IMR-90 (cell line): ENCODE results near the gene EXOC2. TPM values are rescaled to one million over a fixed set of nuclear protein-coding genes. Genes with fewer than 3 reads are reported as not detected.

ENCODE experiments used
- ATAC-seq: fragments of 200-7000 bp; cut with Tn5 transposase; 2 replicates; pipeline ENCODE4 v1.9.1; 2020; ENCODE audit warnings: low read depth, mild to moderate bottlenecking, moderate library complexity
- BruUV-seq: library from RNA; stranded (reverse); fragments of 400-500 nt; replicated peaks from 2 replicates; lab custom pipeline; 2021; lab: Mats Ljungman, UMichigan
- CTCF ChIA-PET: fragments of 300-600 bp; formaldehyde crosslinking; extraction: SDS; loops from one replicate; lab custom pipeline; 2021; ENCODE audit warnings: antibody characterized with exemption; lab: Yijun Ruan, JAX
- POLR2A ChIA-PET: fragments of 300-600 bp; sonication (Branson Sonifier 250); formaldehyde crosslinking; loops from one replicate; lab custom pipeline; 2022; ENCODE audit warnings: antibody characterized with exemption; ENCODE audit not compliant: unreplicated experiment; lab: Charles Lee
- DNase-seq: peaks from one replicate; pipeline ENCODE4 v3.0.0; 2013
- H2AFZ ChIP-seq: replicated peaks from 2 replicates; pipeline ENCODE3; 2013; ENCODE audit warnings: low read length, mild to moderate bottlenecking; ENCODE audit not compliant: poor library complexity
- H2AK5ac ChIP-seq: 2 replicates; pipeline ENCODE4 v1.6.1; 2013; ENCODE audit warnings: low read depth, low read length, inconsistent platforms
- H2AK9ac ChIP-seq: replicated peaks from 2 replicates; pipeline ENCODE3; 2013; ENCODE audit warnings: mild to moderate bottlenecking, low read depth, low read length, moderate library complexity; ENCODE audit not compliant: poor library complexity
- H2BK120ac ChIP-seq: 2 replicates; pipeline ENCODE4 v1.6.1; 2013; ENCODE audit warnings: low read depth, low read length, inconsistent platforms
- H2BK15ac ChIP-seq: 3 replicates; pipeline ENCODE4 v1.6.1; 2013; ENCODE audit warnings: low read depth, low read length, inconsistent platforms
- H2BK20ac ChIP-seq: 2 replicates; pipeline ENCODE4 v1.6.1; 2013; ENCODE audit warnings: low read depth, mild to moderate bottlenecking, inconsistent platforms, low read length, moderate library complexity
- H2BK5ac ChIP-seq: 2 replicates; pipeline ENCODE4 v1.6.1; 2013; ENCODE audit warnings: mild to moderate bottlenecking, low read depth, low read length, inconsistent platforms; ENCODE audit not compliant: poor library complexity, severe bottlenecking
- H3K14ac ChIP-seq: replicated peaks from 2 replicates; pipeline ENCODE4 v1.6.1; 2013; ENCODE audit warnings: low read depth, low read length, inconsistent platforms
- H3K18ac ChIP-seq: 2 replicates; pipeline ENCODE4 v1.6.1; 2013; ENCODE audit warnings: low read depth, low read length, control low read depth
- H3K23ac ChIP-seq: 2 replicates; pipeline ENCODE4 v1.6.1; 2013; ENCODE audit warnings: low read depth, low read length, inconsistent platforms
- H3K27ac ChIP-seq: 2 replicates; pipeline ENCODE4 v1.5.1; 2013; ENCODE audit warnings: mild to moderate bottlenecking, control low read depth, low read length; ENCODE audit not compliant: insufficient read depth
- H3K27me3 ChIP-seq: 2 replicates; pipeline ENCODE4 v1.6.1; 2013; ENCODE audit warnings: low read length; ENCODE audit not compliant: control insufficient read depth, insufficient read depth
- H3K36me3 ChIP-seq: 2 replicates; pipeline ENCODE4 v1.6.1; 2013; ENCODE audit warnings: low read length, mixed read lengths; ENCODE audit not compliant: control insufficient read depth, insufficient read depth
- H3K4ac ChIP-seq: 2 replicates; pipeline ENCODE4 v1.6.1; 2013; ENCODE audit warnings: low read depth, low read length, inconsistent platforms
- H3K4me1 ChIP-seq: 2 replicates; pipeline ENCODE4 v1.6.1; 2013; ENCODE audit warnings: low read length, mixed read lengths; ENCODE audit not compliant: control insufficient read depth, insufficient read depth
- H3K4me2 ChIP-seq: 2 replicates; pipeline ENCODE4 v1.6.1; 2013; ENCODE audit warnings: low read depth, mild to moderate bottlenecking, control low read depth, low read length, moderate library complexity
- H3K4me3 ChIP-seq: 2 replicates; pipeline ENCODE4 v1.5.1; 2013; ENCODE audit warnings: low read depth, mild to moderate bottlenecking, control low read depth, low read length, moderate library complexity; ENCODE audit not compliant: insufficient read depth
- H3K56ac ChIP-seq: 2 replicates; pipeline ENCODE4 v1.6.1; 2013; ENCODE audit warnings: low read length, inconsistent platforms; ENCODE audit not compliant: insufficient read depth; ENCODE audit errors: extremely low read depth
- H3K79me1 ChIP-seq, 2 experiments: 2 replicates each; pipeline ENCODE4 v1.6.1; 2013; ENCODE audit warnings: low read length in 2 of 2, inconsistent platforms in 1 of 2, low read depth in 1 of 2
- H3K9ac ChIP-seq: 2 replicates; pipeline ENCODE4 v1.6.1; 2013; ENCODE audit warnings: low read depth, low read length, control low read depth
- H3K9me1 ChIP-seq: 2 replicates; pipeline ENCODE4 v1.6.1; 2013; ENCODE audit warnings: low read length, inconsistent platforms; ENCODE audit not compliant: insufficient read depth
- H3K9me3 ChIP-seq: 2 replicates; pipeline ENCODE4 v1.6.1; 2013; ENCODE audit warnings: low read length; ENCODE audit not compliant: control insufficient read depth, insufficient read depth
- H4K20me1 ChIP-seq: 2 replicates; pipeline ENCODE4 v1.6.1; 2013; ENCODE audit warnings: low read length, inconsistent platforms; ENCODE audit not compliant: insufficient read depth
- H4K5ac ChIP-seq: 2 replicates; pipeline ENCODE4 v1.6.1; 2013; ENCODE audit warnings: mild to moderate bottlenecking, low read depth, low read length, control low read depth
- H4K8ac ChIP-seq, 2 experiments: 2 replicates each; pipeline ENCODE4 v1.6.1; 2013; ENCODE audit warnings: low read depth in 2 of 2, low read length in 2 of 2, control low read depth in 1 of 2, inconsistent platforms in 1 of 2
- H4K91ac ChIP-seq: 2 replicates; pipeline ENCODE4 v1.6.1; 2013; ENCODE audit warnings: low read depth, low read length, inconsistent platforms; ENCODE audit not compliant: insufficient read depth
- BHLHE40 ChIP-seq: fragments of 150-350 bp; IDR thresholded peaks from 2 replicates; pipeline ENCODE4 v1.6.1; 2016; ENCODE audit warnings: mild to moderate bottlenecking, low read depth, low read length
- CEBPB ChIP-seq: IDR thresholded peaks from 2 replicates; pipeline ENCODE4 v1.6.1; 2012; ENCODE audit warnings: low read depth, low read length, improper control_type of control experiment
- FOS ChIP-seq: fragments of 150-350 bp; IDR thresholded peaks from 2 replicates; pipeline ENCODE4 v1.6.1; 2016; ENCODE audit warnings: low read depth, low read length
- MAFK ChIP-seq: IDR thresholded peaks from 2 replicates; pipeline ENCODE4 v1.6.1; 2012; ENCODE audit warnings: low read depth, low read length, improper control_type of control experiment
- MAZ ChIP-seq: IDR thresholded peaks from 2 replicates; pipeline ENCODE4 v1.6.1; 2012; ENCODE audit warnings: low read depth, mild to moderate bottlenecking, low read length, improper control_type of control experiment, moderate library complexity, borderline replicate concordance
- NFE2L2 ChIP-seq: fragments of 150-350 bp; IDR thresholded peaks from 2 replicates; pipeline ENCODE4 v1.6.1; 2016; ENCODE audit warnings: low read depth, mild to moderate bottlenecking, low read length
- POLR2A ChIP-seq: IDR thresholded peaks from 2 replicates; pipeline ENCODE4 v1.6.1; 2012; ENCODE audit warnings: mild to moderate bottlenecking, low read depth, low read length
- RAD21 ChIP-seq: IDR thresholded peaks from 2 replicates; pipeline ENCODE4 v1.6.1; 2012; ENCODE audit warnings: low read length, improper control_type of control experiment
- USF2 ChIP-seq: fragments of 150-350 bp; IDR thresholded peaks from 2 replicates; pipeline ENCODE4 v1.6.1; 2017; ENCODE audit warnings: mild to moderate bottlenecking, antibody characterized with exemption, low read length, low read depth
- WGBS, 2 experiments: methylation state at CpG; one replicate each; pipeline versions ENCODE4 v1.1.5 to v1.1.7; 2013; ENCODE audit warnings: missing lambda C conversion rate in 2 of 2; ENCODE audit not compliant: insufficient read length in 1 of 2; ENCODE audit errors: extremely low coverage in 2 of 2; 5-methylcytosine and 5-hydroxymethylcytosine counted together
- dilution Hi-C: fragments of 300-500 bp; cut with HindIII; formaldehyde crosslinking; loops from one replicate; pipeline ENCODE4 v1.14.3; 2018; ENCODE audit warnings: low sequenced_read_pairs; ENCODE audit not compliant: unreplicated experiment
- in situ Hi-C: fragments of 300-500 bp; cut with MboI; formaldehyde crosslinking; loops from 3 replicates; pipeline ENCODE4 v1.14.3; 2019; ENCODE audit warnings: low sequenced_read_pairs, inconsistent platforms, mixed read lengths
- intact Hi-C: fragments of 100-400 bp; cut with micrococcal nuclease; formaldehyde crosslinking; loops from 2 replicates; pipeline ENCODE4 v1.10.0; 2022
- polyA plus RNA-seq, 3 experiments: library from polyadenylated mRNA; depleted of rRNA; stranded (reverse); fragments of >200 nt; gene quantifications; 2 replicates each; pipeline ENCODE4 v1.2.3, GENCODE V29; 2012; ENCODE audit warnings: low replicate concordance in 1 of 3
- total RNA-seq: library from RNA; depleted of rRNA; stranded (reverse); fragments of >200 nt; gene quantifications from 2 replicates; pipeline ENCODE4 v1.2.3, GENCODE V29; 2012
- TF ChIP-seq, protein P1 (sequence below): fragments of 150-350 bp; IDR thresholded peaks from 2 replicates; pipeline ENCODE4 v1.6.1; 2016; ENCODE audit warnings: low read depth, mild to moderate bottlenecking, low read length, moderate library complexity, borderline replicate concordance

The EXOC2 gene
- total and polyA plus RNA-seq, 2 of the 4 experiments (the other 2 are of a cell fraction) = 13.1 to 37.3 TPM

DNA sequence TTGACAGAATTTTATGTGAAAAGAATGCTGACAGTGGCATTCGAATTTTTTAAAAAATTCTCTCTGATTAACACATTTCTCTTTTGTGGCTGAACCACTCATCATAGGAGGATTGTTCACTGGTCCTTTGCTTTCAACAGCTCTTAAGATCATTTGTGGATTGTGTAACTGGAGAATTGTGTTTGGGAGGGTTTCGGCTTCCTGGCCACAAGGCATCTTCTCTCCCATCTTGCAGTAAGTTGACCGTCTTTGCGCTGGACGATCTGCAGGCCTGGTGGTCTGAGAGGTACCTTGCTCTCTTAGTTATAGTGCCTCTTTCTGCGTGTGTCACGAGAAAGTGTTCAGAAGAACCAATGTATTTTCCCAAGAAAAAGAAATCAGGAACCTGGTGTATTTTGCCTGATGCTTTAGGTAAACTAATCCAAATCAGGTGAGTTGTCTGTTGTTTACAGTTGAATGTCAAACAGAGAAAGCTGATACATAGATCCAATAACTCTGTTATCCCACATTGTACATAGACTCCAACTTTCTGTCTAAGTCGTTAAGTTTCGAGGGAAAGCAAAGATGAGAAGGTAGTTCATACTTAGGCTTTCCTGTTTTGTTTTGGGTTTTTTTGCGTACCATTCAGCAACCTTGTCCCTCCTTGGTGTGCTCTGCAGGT, 14.8 kb upstream of the EXOC2 start:
- POLR2A ChIA-PET = no interaction called here
- no peak for ATAC-seq
- no peak overlapping the region for H3K18ac ChIP-seq
- no peak overlapping the region for H2BK120ac ChIP-seq
- no CpG with 5 or more reads among the region's 10 CpGs for WGBS, 2 experiments
- H3K56ac ChIP-seq = no peak overlapping the region
- H3K23ac ChIP-seq = 0 out of 2 replicates have a peak overlapping the region, but pooled peaks have one; percentile 50
- no peak overlapping the region for H2AFZ ChIP-seq
- H3K4ac ChIP-seq = no peak overlapping the region
- no peak for DNase-seq
- TF ChIP-seq USF2 (no peak), MAZ (no peak), NFE2L2 (no peak), FOS (no peak), RAD21 (no peak), MAFK (no peak), CEBPB (no peak), BHLHE40 (no peak), POLR2A (no peak)
- TF ChIP-seq, protein P1, sequence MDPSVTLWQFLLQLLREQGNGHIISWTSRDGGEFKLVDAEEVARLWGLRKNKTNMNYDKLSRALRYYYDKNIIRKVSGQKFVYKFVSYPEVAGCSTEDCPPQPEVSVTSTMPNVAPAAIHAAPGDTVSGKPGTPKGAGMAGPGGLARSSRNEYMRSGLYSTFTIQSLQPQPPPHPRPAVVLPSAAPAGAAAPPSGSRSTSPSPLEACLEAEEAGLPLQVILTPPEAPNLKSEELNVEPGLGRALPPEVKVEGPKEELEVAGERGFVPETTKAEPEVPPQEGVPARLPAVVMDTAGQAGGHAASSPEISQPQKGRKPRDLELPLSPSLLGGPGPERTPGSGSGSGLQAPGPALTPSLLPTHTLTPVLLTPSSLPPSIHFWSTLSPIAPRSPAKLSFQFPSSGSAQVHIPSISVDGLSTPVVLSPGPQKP = no peak
- no peaks in the 10 kb centered on the region for H3K9me3 ChIP-seq
- no peak overlapping the region for H2AK9ac ChIP-seq
- H3K9me1 ChIP-seq = peaks cover 6% of the 10 kb centered on the region
- no peak overlapping the region; a peak in 1 of 4 replicates for H4K8ac ChIP-seq
- no peak overlapping the region for H2BK20ac ChIP-seq
- dilution Hi-C loops (no loop called here), intact Hi-C loops (no loop called here), in situ Hi-C loops (no loop called here)
- no peak overlapping the region for H4K5ac ChIP-seq
- H3K4me2 ChIP-seq = no peak overlapping the region
- 0 out of 4 replicates have a peak, but pooled peaks cover 0 to 4% of the 10 kb centered on the region in 2 experiments for H3K79me1 ChIP-seq
- H3K36me3 ChIP-seq = no peaks in the 10 kb centered on the region
- H4K20me1 ChIP-seq = no peaks in the 10 kb centered on the region
- BruUV-seq = no TSS peak
- H3K4me3 ChIP-seq = no peak overlapping the region
- H3K9ac ChIP-seq = no peak overlapping the region
- H3K4me1 ChIP-seq = 0 out of 2 replicates have a peak, but pooled peaks cover 4% of the 10 kb centered on the region
- H2BK5ac ChIP-seq = no peak overlapping the region
- CTCF ChIA-PET = no interaction called here
- no peaks in the 10 kb centered on the region for H3K27me3 ChIP-seq
- H2BK15ac ChIP-seq = no peak overlapping the region
- no peak overlapping the region for H2AK5ac ChIP-seq
- H4K91ac ChIP-seq = no peak overlapping the region
- H3K14ac ChIP-seq = no peak overlapping the region
- no peak overlapping the region for H3K27ac ChIP-seq
